Neural progenitor cell (in vitro differentiated cells): ENCODE measurements around the gene BAK1. TPM values are rescaled to one million over a fixed set of nuclear protein-coding genes. Genes with fewer than 3 reads are reported as not detected.
A peak's percentile ranks its signal among the peaks of the same experiment; 100 is the strongest.
"Not testable (repeated sequence)": the region's sequence is repeated elsewhere in the genome, so short reads cannot be mapped to it uniquely, and the experiment has no call there.

Source experiments
- DNase-seq: peaks from one replicate; pipeline ENCODE4 v3.0.0-alpha.2; 2016; ENCODE audit warnings: low spot score
- H2AFZ ChIP-seq: fragments of 200-600 bp; sonication (generic); replicated peaks from 2 replicates; pipeline ENCODE4 v1.6.1; 2016; ENCODE audit warnings: antibody characterized with exemption
- H3F3A ChIP-seq: fragments of 200-600 bp; sonication (generic); 2 replicates; pipeline ENCODE4 v1.6.1; 2016; ENCODE audit warnings: antibody characterized with exemption, low read depth
- H3K27ac ChIP-seq: fragments of 200-600 bp; sonication (generic); 2 replicates; pipeline ENCODE4 v1.5.1; 2016; ENCODE audit warnings: mild to moderate bottlenecking
- H3K27me3 ChIP-seq: fragments of 200-600 bp; sonication (generic); 2 replicates; pipeline ENCODE4 v1.6.1; 2016; ENCODE audit warnings: mild to moderate bottlenecking, moderate library complexity
- H3K36me3 ChIP-seq: fragments of 200-600 bp; sonication (generic); 2 replicates; pipeline ENCODE4 v1.5.1; 2016
- H3K4me1 ChIP-seq: fragments of 200-600 bp; sonication (generic); 2 replicates; pipeline ENCODE4 v1.6.1; 2016; ENCODE audit warnings: mixed run types
- H3K4me2 ChIP-seq: fragments of 200-600 bp; sonication (generic); 2 replicates; pipeline ENCODE4 v1.6.1; 2016
- H3K4me3 ChIP-seq: fragments of 200-600 bp; sonication (generic); 2 replicates; pipeline ENCODE4 v1.5.1; 2016
- H3K79me2 ChIP-seq: fragments of 200-600 bp; sonication (generic); 2 replicates; pipeline ENCODE4 v1.6.1; 2016; ENCODE audit warnings: low read depth
- H3K9ac ChIP-seq: fragments of 200-600 bp; sonication (generic); 2 replicates; pipeline ENCODE4 v1.6.1; 2016
- H3K9me3 ChIP-seq: fragments of 200-600 bp; sonication (generic); 2 replicates; pipeline ENCODE4 v1.5.1; 2016; ENCODE audit warnings: low read depth
- H4K20me1 ChIP-seq: fragments of 200-600 bp; sonication (generic); 2 replicates; pipeline ENCODE4 v1.6.1; 2016; ENCODE audit warnings: low read depth
- H3K27ac Mint-ChIP-seq: 3 replicates; pipeline ENCODE4 v1.8.0; 2021; ENCODE audit warnings: mixed read lengths
- H3K27me3 Mint-ChIP-seq: 2 replicates; pipeline ENCODE4 v1.8.0; 2022; ENCODE audit warnings: low read depth, mild to moderate bottlenecking, inconsistent platforms, moderate library complexity, mixed read lengths; ENCODE audit not compliant: insufficient read depth
- H3K36me3 Mint-ChIP-seq: 3 replicates; pipeline ENCODE4 v1.8.0; 2021; ENCODE audit warnings: mixed read lengths
- H3K4me1 Mint-ChIP-seq: 3 replicates; pipeline ENCODE4 v1.8.0; 2021; ENCODE audit warnings: mixed read lengths
- H3K4me3 Mint-ChIP-seq: 3 replicates; pipeline ENCODE4 v1.8.0; 2021; ENCODE audit warnings: mild to moderate bottlenecking, moderate library complexity, mixed read lengths
- H3K9me3 Mint-ChIP-seq: 3 replicates; pipeline ENCODE4 v1.8.0; 2020; ENCODE audit warnings: mixed read lengths
- EZH2 ChIP-seq: fragments of 200-600 bp; sonication (generic); IDR thresholded peaks from 2 replicates; pipeline ENCODE4 v1.6.1; 2017; ENCODE audit warnings: antibody characterized with exemption, mild to moderate bottlenecking, moderate library complexity
- EZH2phosphoT487 ChIP-seq: fragments of 200-600 bp; sonication (generic); IDR thresholded peaks from 2 replicates; pipeline ENCODE4 v1.6.1; 2017; ENCODE audit warnings: antibody characterized with exemption
- total RNA-seq: library from RNA; depleted of rRNA; stranded (reverse); fragments of >200 nt; gene quantifications from 2 replicates; pipeline ENCODE4 v1.2.3, GENCODE V29; 2015; ENCODE audit warnings: low replicate concordance
- TF ChIP-seq, protein P1 (sequence below): fragments of 200-600 bp; sonication (generic); IDR thresholded peaks from 2 replicates; pipeline ENCODE4 v1.5.1; 2017; ENCODE audit warnings: antibody characterized with exemption, mild to moderate bottlenecking

Gene BAK1
- total RNA-seq, 1 donor from 2014 or later = 13.9 TPM

DNA sequence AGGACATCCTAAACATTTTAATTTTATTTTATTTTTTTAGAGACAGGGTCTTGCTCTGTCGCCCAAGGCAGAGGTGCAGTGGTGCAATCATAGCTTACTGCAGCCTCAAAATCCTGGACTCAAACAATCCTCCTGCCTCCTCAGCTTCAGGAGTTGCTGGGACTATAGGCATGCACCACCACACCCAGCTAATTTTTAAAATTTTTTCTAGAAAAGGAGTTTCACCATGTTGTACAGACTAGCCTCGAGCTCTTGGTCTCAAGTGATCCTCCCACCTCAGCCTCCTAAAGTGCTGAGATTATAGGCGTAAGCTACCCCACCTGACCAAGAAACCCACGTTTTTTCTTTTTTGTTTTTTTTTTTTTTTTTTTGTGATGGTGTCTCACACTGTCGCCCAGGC is 33.3 kb downstream of the BAK1 start:
- Histone ChIP-seq H3K9ac (no peak overlapping the region), H2AFZ (no peak overlapping the region), H4K20me1 (no peaks in the 10 kb centered on the region), H3K4me3 (no peak overlapping the region), H3K27me3 (no peaks in the 10 kb centered on the region), H3K27ac (no peak overlapping the region), H3K4me2 (no peak overlapping the region), H3K79me2 (no peaks in the 10 kb centered on the region), H3K9me3 (no peaks in the 10 kb centered on the region), H3K4me1 (peaks cover 6% of the 10 kb centered on the region), H3K36me3 (no peaks in the 10 kb centered on the region), H3F3A (peaks cover 8% of the 10 kb centered on the region)
- TF ChIP-seq, protein P1, sequence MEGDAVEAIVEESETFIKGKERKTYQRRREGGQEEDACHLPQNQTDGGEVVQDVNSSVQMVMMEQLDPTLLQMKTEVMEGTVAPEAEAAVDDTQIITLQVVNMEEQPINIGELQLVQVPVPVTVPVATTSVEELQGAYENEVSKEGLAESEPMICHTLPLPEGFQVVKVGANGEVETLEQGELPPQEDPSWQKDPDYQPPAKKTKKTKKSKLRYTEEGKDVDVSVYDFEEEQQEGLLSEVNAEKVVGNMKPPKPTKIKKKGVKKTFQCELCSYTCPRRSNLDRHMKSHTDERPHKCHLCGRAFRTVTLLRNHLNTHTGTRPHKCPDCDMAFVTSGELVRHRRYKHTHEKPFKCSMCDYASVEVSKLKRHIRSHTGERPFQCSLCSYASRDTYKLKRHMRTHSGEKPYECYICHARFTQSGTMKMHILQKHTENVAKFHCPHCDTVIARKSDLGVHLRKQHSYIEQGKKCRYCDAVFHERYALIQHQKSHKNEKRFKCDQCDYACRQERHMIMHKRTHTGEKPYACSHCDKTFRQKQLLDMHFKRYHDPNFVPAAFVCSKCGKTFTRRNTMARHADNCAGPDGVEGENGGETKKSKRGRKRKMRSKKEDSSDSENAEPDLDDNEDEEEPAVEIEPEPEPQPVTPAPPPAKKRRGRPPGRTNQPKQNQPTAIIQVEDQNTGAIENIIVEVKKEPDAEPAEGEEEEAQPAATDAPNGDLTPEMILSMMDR = no peak
- TF ChIP-seq EZH2 (no peak), EZH2phosphoT487 (no peak)
- no peaks in the 10 kb centered on the region for H3K9me3 Mint-ChIP-seq
- H3K4me3 Mint-ChIP-seq = no peak overlapping the region
- no peak overlapping the region for H3K27ac Mint-ChIP-seq
- peaks cover 6% of the 10 kb centered on the region for H3K27me3 Mint-ChIP-seq
- DNase-seq = no peak
- peaks cover 18% of the 10 kb centered on the region for H3K4me1 Mint-ChIP-seq
- no peaks in the 10 kb centered on the region for H3K36me3 Mint-ChIP-seq

DNA sequence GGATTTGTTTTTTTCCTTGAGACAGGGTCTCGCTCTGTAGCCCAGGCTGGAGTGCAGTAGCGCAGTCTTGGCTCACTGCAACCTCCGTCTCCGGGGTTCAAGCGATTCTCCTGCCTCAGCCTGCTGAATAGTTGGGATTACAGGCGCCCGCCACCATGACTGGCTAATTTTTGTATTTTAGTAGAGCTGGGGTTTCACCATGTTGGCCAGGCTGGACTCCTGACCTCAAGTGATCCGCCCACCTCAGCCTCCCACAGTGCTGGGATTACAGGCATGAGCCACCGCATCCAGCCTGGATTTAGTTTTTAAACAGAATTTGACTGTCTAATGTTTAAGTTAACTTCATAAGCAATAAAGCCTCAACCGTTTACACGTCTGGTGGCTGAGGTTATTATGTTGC is 34.8 kb downstream of the BAK1 start:
- H3K9me3 Mint-ChIP-seq, H3K27me3 ChIP-seq, H3K4me2 ChIP-seq, H3K36me3 Mint-ChIP-seq, H3K9ac ChIP-seq, H3K4me3 ChIP-seq, H3F3A ChIP-seq, H3K4me1 ChIP-seq, H3K9me3 ChIP-seq, DNase-seq, H3K79me2 ChIP-seq, H4K20me1 ChIP-seq, H3K27me3 Mint-ChIP-seq, H3K27ac Mint-ChIP-seq, H3K4me3 Mint-ChIP-seq, H3K36me3 ChIP-seq: not testable (repeated sequence)
- peaks cover 18% of the 10 kb centered on the region for H3K4me1 Mint-ChIP-seq
- Histone ChIP-seq H3K27ac (peak overlapping the region; percentile 20), H2AFZ (peak overlapping the region; percentile 21)

DNA sequence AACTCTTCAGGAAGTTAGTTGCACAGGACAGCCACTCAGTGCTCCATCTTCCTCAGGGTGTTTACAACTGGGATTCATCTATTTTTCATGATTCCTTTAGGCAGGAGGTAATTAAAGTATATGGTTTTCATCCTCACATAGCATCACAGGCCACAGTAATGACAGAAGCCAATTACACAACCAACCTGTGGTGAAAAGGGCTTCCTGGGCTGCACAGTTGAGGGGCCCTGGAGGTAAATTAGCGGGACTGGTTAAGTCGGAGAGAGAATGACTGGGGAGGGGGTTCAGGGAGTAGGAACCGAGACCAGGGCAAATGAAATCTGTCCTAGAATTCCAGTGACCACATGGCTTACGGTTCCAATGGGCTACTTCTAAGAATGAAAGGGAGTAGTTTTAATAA is 37.0 kb downstream of the BAK1 start:
- Mint-ChIP-seq H3K36me3 (no peaks in the 10 kb centered on the region), H3K27me3 (peaks cover 4% of the 10 kb centered on the region), H3K4me1 (peaks cover 9% of the 10 kb centered on the region), H3K4me3 (no peak overlapping the region), H3K27ac (no peak overlapping the region), H3K9me3 (no peaks in the 10 kb centered on the region)
- Histone ChIP-seq H3K9me3 (no peaks in the 10 kb centered on the region), H3K36me3 (no peaks in the 10 kb centered on the region), H3K27ac (no peak overlapping the region), H2AFZ (no peak overlapping the region), H3K9ac (no peak overlapping the region), H3K27me3 (no peaks in the 10 kb centered on the region), H3F3A (peaks cover 8% of the 10 kb centered on the region), H3K4me1 (peaks cover 6% of the 10 kb centered on the region), H4K20me1 (no peaks in the 10 kb centered on the region), H3K4me2 (no peak overlapping the region), H3K79me2 (no peaks in the 10 kb centered on the region), H3K4me3 (no peak overlapping the region)
- TF ChIP-seq EZH2 (no peak), EZH2phosphoT487 (no peak)
- TF ChIP-seq, protein P1 = no peak
- DNase-seq = no peak

DNA sequence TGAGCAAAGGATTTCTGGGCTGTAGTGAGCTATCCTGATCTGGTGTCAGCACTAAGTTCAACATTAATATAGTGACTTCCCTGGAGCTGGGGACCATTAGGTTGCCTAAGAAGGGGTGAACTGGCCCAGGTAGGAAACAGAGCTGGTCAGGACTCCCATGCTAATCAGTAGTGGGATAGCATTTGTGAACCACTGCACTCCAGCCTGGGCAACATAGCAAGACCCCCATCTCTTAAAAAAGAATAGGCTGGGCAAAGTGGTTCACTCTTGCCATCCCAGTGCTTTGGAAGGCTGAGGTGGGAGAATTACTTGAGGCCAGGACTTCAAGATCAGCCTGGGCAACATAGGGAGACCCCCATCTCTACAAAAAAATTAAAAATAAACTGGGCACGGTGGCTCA is 39.3 kb downstream of the BAK1 start:
- Mint-ChIP-seq H3K9me3 (no peaks in the 10 kb centered on the region), H3K4me3 (no peak overlapping the region), H3K36me3 (no peaks in the 10 kb centered on the region), H3K27me3 (peaks cover 4% of the 10 kb centered on the region), H3K27ac (no peak overlapping the region), H3K4me1 (peaks cover 6% of the 10 kb centered on the region)
- Histone ChIP-seq H3K79me2 (no peaks in the 10 kb centered on the region), H3K27ac (no peak overlapping the region), H3K4me2 (no peak overlapping the region), H3K9me3 (no peaks in the 10 kb centered on the region), H3K27me3 (no peaks in the 10 kb centered on the region), H3F3A (no peaks in the 10 kb centered on the region), H2AFZ (no peak overlapping the region), H3K4me1 (no peaks in the 10 kb centered on the region), H3K36me3 (no peaks in the 10 kb centered on the region), H4K20me1 (no peaks in the 10 kb centered on the region), H3K4me3 (no peak overlapping the region), H3K9ac (no peak overlapping the region)
- TF ChIP-seq, protein P1 = no peak
- no peak for TF ChIP-seq EZH2phosphoT487
- TF ChIP-seq EZH2 = no peak
- no peak for DNase-seq
